HepG2 (cell line): ENCODE results near the gene AADAT. TPM values are rescaled to one million over a fixed set of nuclear protein-coding genes. Genes with fewer than 3 reads are reported as not detected.

ENCODE experiments used
- ATAC-seq: fragments of 200-7000 bp; cut with Tn5 transposase; 3 replicates; pipeline ENCODE4 v1.9.1; 2020; ENCODE audit warnings: mild to moderate bottlenecking, moderate library complexity
- BruUV-seq: library from RNA; stranded (reverse); fragments of 400-500 nt; replicated peaks from 2 replicates; lab custom pipeline; 2021; lab: Mats Ljungman, UMichigan
- CTCF ChIA-PET: fragments of 300-600 bp; formaldehyde crosslinking; extraction: SDS; loops from one replicate; lab custom pipeline; 2021; ENCODE audit warnings: low total read pairs, inconsistent platforms, low intra/inter-chr PET ratio; lab: Yijun Ruan, JAX
- POLR2A ChIA-PET: fragments of 350-600 bp; sonication (Branson Sonifier 250); formaldehyde crosslinking; loops from one replicate; lab custom pipeline; 2020; ENCODE audit warnings: antibody characterized with exemption, inconsistent platforms; lab: Yijun Ruan, JAX
- DNase-seq: peaks from one replicate; pipeline ENCODE4 v3.0.0-alpha.2; 2015; ENCODE audit warnings: low spot score
- FAIRE-seq: peaks from 3 replicates; lab custom pipeline; 2011; peaks lifted over from hg19 to GRCh38; lab: Jason Lieb, UNC
- H2AFZ ChIP-seq: one replicate; pipeline ENCODE4 v1.6.1; 2011; ENCODE audit warnings: low read length, inconsistent platforms
- H3K27ac ChIP-seq: fragments of 300-600 bp; 3 replicates; pipeline ENCODE4 v1.8.0; 2011; ENCODE audit warnings: mixed run types, mild to moderate bottlenecking, mixed read lengths, low read length, inconsistent platforms; ENCODE audit not compliant: insufficient read depth; ENCODE audit errors: extremely low read length
- H3K27me3 ChIP-seq, 2 experiments: fragments of 200-600 bp in 1 of 2; 2 replicates in 1 of 2; 3 replicates in 1 of 2; pipeline versions ENCODE4 v1.6.0 to v1.8.0; 2011; ENCODE audit warnings: low read length in 2 of 2, mild to moderate bottlenecking in 2 of 2, moderate library complexity in 2 of 2, inconsistent platforms in 1 of 2; ENCODE audit not compliant: insufficient read depth in 2 of 2, control insufficient read depth in 1 of 2
- H3K36me3 ChIP-seq, 2 experiments: fragments of 200-600 bp in 1 of 2; replicated peaks in 1 of 2; 2 replicates in 1 of 2; 3 replicates in 1 of 2; pipeline versions ENCODE4 v1.5.1 to v1.8.0; 2011; ENCODE audit warnings: low read length in 2 of 2, inconsistent platforms in 1 of 2; ENCODE audit not compliant: insufficient read depth in 2 of 2, control insufficient read depth in 1 of 2
- H3K4me1 ChIP-seq: 2 replicates; pipeline ENCODE4 v1.5.1; 2012; ENCODE audit warnings: low read length, inconsistent platforms; ENCODE audit not compliant: insufficient read depth
- H3K4me2 ChIP-seq: 2 replicates; pipeline ENCODE4 v1.6.0; 2011; ENCODE audit warnings: low read depth, low read length, inconsistent platforms
- H3K4me3 ChIP-seq, 3 experiments: fragments of 200-600 bp in 1 of 3; sonication (generic), shearing (Covaris generic) in 1 of 3; replicated peaks in 1 of 3; 2 replicates each; pipeline ENCODE4 v1.5.1; 2011 to 2016; ENCODE audit warnings: low read length in 3 of 3, inconsistent platforms in 2 of 3, low read depth in 2 of 3, mild to moderate bottlenecking in 2 of 3, control low read depth in 1 of 3, mixed read lengths in 1 of 3; ENCODE audit not compliant: insufficient read depth in 1 of 3
- H3K79me2 ChIP-seq: one replicate; pipeline ENCODE4 v1.6.1; 2011; ENCODE audit warnings: low read length, inconsistent platforms; ENCODE audit not compliant: insufficient read depth
- H3K9ac ChIP-seq: 2 replicates; pipeline ENCODE4 v1.6.0; 2011; ENCODE audit warnings: mild to moderate bottlenecking, low read depth, low read length, inconsistent platforms; ENCODE audit not compliant: insufficient read depth
- H3K9me3 ChIP-seq: 2 replicates; pipeline ENCODE4 v1.5.1; 2012; ENCODE audit warnings: mild to moderate bottlenecking, low read length
- H4K20me1 ChIP-seq: 2 replicates; pipeline ENCODE4 v1.6.0; 2011; ENCODE audit warnings: inconsistent platforms, mild to moderate bottlenecking, low read length, moderate library complexity; ENCODE audit not compliant: insufficient read depth
- HMGXB4 ChIP-seq, 2 experiments: sonication (generic) in 1 of 2; formaldehyde crosslinking in 1 of 2; IDR thresholded peaks; 2 replicates each; pipeline versions ENCODE4 v1.4.0 to v1.6.1; 2018 to 2020; ENCODE audit warnings: missing genetic modification reagents in 2 of 2, borderline replicate concordance in 1 of 2, low read depth in 1 of 2, mild to moderate bottlenecking in 1 of 2, missing biosample characterization in 1 of 2
- IKZF5 ChIP-seq: IDR thresholded peaks from 2 replicates; pipeline ENCODE4 v1.6.1; 2018; ENCODE audit warnings: missing genetic modification reagents, mild to moderate bottlenecking, missing compliant biosample characterization
- JDP2 ChIP-seq: sonication (generic); formaldehyde crosslinking; IDR thresholded peaks from 2 replicates; pipeline ENCODE4 v1.8.1; 2022; ENCODE audit warnings: missing genetic modification reagents, borderline replicate concordance
- TBX2 ChIP-seq: sonication (generic); formaldehyde crosslinking; IDR thresholded peaks from 2 replicates; pipeline ENCODE4 v1.5.0; 2020; ENCODE audit warnings: missing genetic modification reagents, mild to moderate bottlenecking, borderline replicate concordance
- ZBED4 ChIP-seq: sonication (generic); formaldehyde crosslinking; IDR thresholded peaks from 2 replicates; pipeline ENCODE4 v1.4.0; 2020; ENCODE audit warnings: missing genetic modification reagents, borderline replicate concordance
- ZBTB33 ChIP-seq: sonication (generic); formaldehyde crosslinking; IDR thresholded peaks from 2 replicates; pipeline ENCODE4 v1.4.0; 2020; ENCODE audit warnings: missing genetic modification reagents
- ZFP91 ChIP-seq: sonication (generic); formaldehyde crosslinking; IDR thresholded peaks from 2 replicates; pipeline ENCODE4 v1.9.0; 2022; ENCODE audit warnings: missing genetic modification reagents, mild to moderate bottlenecking, borderline replicate concordance
- ZNF333 ChIP-seq: sonication (generic); formaldehyde crosslinking; IDR thresholded peaks from 2 replicates; pipeline ENCODE4 v1.4.0; 2020; ENCODE audit warnings: mild to moderate bottlenecking, missing genetic modification reagents, borderline replicate concordance
- ZNF777 ChIP-seq: sonication (generic); formaldehyde crosslinking; IDR thresholded peaks from 2 replicates; pipeline ENCODE4 v1.4.0; 2020; ENCODE audit warnings: missing genetic modification reagents
- ZSCAN31 ChIP-seq: sonication (generic); formaldehyde crosslinking; IDR thresholded peaks from 2 replicates; pipeline ENCODE4 v1.5.0; 2020; ENCODE audit warnings: low read depth, mild to moderate bottlenecking, missing genetic modification reagents
- WGBS: methylation state at CpG from one replicate; pipeline ENCODE4 v1.1.6; 2017; ENCODE audit warnings: low lambda C conversion rate; 5-methylcytosine and 5-hydroxymethylcytosine counted together
- in situ Hi-C: cut with HindIII; loops from 2 replicates; pipeline ENCODE4 v1.10.0; 2017; ENCODE audit warnings: low pct_unique_long_range_greater_than_20kb; ENCODE audit not compliant: extremely low pct_ligation_motif_present
- intact Hi-C: fragments of 100-400 bp; cut with micrococcal nuclease; formaldehyde crosslinking; loops from one replicate; pipeline ENCODE4 v1.10.0; 2022; ENCODE audit not compliant: unreplicated experiment
- polyA plus RNA-seq, 8 experiments: library from polyadenylated mRNA; depleted of rRNA in 3 of 8; stranded (reverse) in 7 of 8; unstranded in 1 of 8; fragments of >200 nt; fragmentation: Illumina TruSeq in 4 of 8; extraction: Trizol in 4 of 8; gene quantifications; 2 replicates each; pipeline versions ENCODE4 v1.2.1 to v1.2.3, GENCODE V29; 2011 to 2016; ENCODE audit warnings: low read depth in 4 of 8, missing spikeins in 1 of 8, mixed read lengths in 1 of 8; ENCODE audit not compliant: insufficient read depth in 1 of 8
- total RNA-seq, 5 experiments: library from RNA; depleted of rRNA; stranded (reverse); fragments of >200 nt; fragmentation: Illumina TruSeq; extraction: Trizol; gene quantifications; 2 replicates each; pipeline ENCODE4 v1.2.3, GENCODE V29; 2016; ENCODE audit warnings: low read depth in 1 of 5

The AADAT gene
- total and polyA plus RNA-seq, 2 of the 13 experiments (the other 11 are each of a cell fraction or from before 2014, with no cell fraction given) = 6.1 to 9.1 TPM

GRCh38 chr4:170025523-170026252, 64.1 kb downstream of the AADAT start:
- Histone ChIP-seq H4K20me1 (no peaks in the 10 kb centered on the region), H3K9ac (peak overlapping the region; percentile 29; the same call in 1 of the 2 replicates), H3K4me1 (peaks cover 11% of the 10 kb centered on the region), H3K9me3 (no peaks in the 10 kb centered on the region), H3K36me3 (no peaks in the 10 kb centered on the region), H3K79me2 (no peaks in the 10 kb centered on the region), H3K4me2 (peak overlapping the region; percentile 82), H2AFZ (no peak overlapping the region), H3K27ac (no peak overlapping the region), H3K27me3 (peaks cover 0 to 15% of the 10 kb centered on the region in 2 experiments; a peak in 3 of 5 replicates), H3K4me3 (peak overlapping the region; percentile 62 to 90 (median 62))
- no peak for FAIRE-seq
- intact Hi-C loops = loop anchor here (1.0 to 5.0 kb wide), 2 partner anchors 268 to 405 kb away; partner anchors contain the start of genes CLCN3 and HPF1
- WGBS = 26% methylated on average over 18 of the region's 74 CpGs
- ATAC-seq = no peak
- in situ Hi-C loops = no loop called here
- no peak for DNase-seq
- ChIA-PET CTCF (no interaction called here), POLR2A (interaction anchor here (0.6 to 1.0 kb wide), 2 partner anchors 11 to 406 kb away, joined by 3 read pairs; no protein-coding TSS in a partner anchor)
- BruUV-seq = no TSS peak
- TF ChIP-seq ZBTB33 = 0 out of 2 replicates have a peak, but pooled peaks have one; percentile 10
- 0 out of 2 replicates have a peak, but pooled peaks have one; percentile 29 for TF ChIP-seq TBX2 (CRISPR knock-in tag)
- TF ChIP-seq ZSCAN31 = 0 out of 2 replicates have a peak, but pooled peaks have one; percentile 17
- TF ChIP-seq ZNF777 (CRISPR knock-in tag) = no peak
- TF ChIP-seq JDP2 = no peak
- no peak for TF ChIP-seq ZNF333 (CRISPR knock-in tag)
- 0 out of 2 replicates have a peak, but pooled peaks have one; percentile 29 for TF ChIP-seq ZFP91 (CRISPR knock-in tag)
- no peak for TF ChIP-seq ZBED4
- no peak for TF ChIP-seq IKZF5 (CRISPR knock-in tag)
- TF ChIP-seq HMGXB4 (CRISPR knock-in tag; IDR thresholded peaks at IDR 0.05; ENCODE audit: borderline replicate concordance in 1 of 2, low read depth in 1 of 2) = 0 out of 4 replicates have a peak, but pooled peaks of 1 of the 2 experiments have one; percentile 6
